GM21515 (cell line): ENCODE results near the gene KLF13.

Experiments
- ATAC-seq: cut with Tn5 transposase; IDR thresholded peaks from one replicate; pipeline ENCODE4 v1.9.1; 2021; ENCODE audit not compliant: unreplicated experiment

The KLF13 gene

GRCh38 chr15:31397851-31398661 lies 71.4 kb downstream of the KLF13 start:
- no peak for ATAC-seq

- ATAC-seq: no peak
Observed at GRCh38 chr15:31398677-31399301, 72.2 kb downstream of the KLF13 start.

DNA sequence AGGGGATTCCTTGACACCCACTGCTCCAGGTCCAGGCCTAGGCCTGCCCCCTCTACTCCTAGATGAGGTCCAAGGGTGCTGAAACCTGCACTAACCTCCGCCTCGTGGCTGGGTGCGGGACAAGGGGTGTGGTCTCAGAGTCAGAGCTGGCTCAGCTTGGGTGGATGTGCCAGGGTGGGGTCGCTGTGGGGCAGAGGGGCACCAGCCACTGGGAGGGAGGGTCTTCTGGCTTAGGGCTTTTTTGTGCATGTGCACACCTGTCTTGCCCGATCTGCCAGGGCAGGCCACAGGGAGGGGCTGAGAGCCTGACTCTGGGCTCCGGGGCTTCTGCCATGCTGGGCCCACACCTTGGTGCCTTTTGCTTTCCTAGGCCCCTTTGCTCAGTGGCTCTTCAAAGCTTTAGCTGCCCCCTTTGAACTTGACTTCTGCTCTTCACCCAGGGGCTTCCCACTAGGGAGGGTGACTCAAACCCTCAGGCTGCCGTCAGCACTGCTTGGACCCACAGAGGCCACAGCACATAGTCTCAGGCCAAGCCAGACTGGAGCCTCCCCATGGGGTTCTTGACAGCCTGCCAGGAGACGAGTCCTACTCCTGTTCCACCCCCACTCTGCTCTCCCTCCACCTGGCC lies 73.0 kb downstream of the KLF13 start:
- no peak for ATAC-seq

- ATAC-seq: no peak
Observed at GRCh38 chr15:31400222-31400927, 73.7 kb downstream of the KLF13 start.

DNA sequence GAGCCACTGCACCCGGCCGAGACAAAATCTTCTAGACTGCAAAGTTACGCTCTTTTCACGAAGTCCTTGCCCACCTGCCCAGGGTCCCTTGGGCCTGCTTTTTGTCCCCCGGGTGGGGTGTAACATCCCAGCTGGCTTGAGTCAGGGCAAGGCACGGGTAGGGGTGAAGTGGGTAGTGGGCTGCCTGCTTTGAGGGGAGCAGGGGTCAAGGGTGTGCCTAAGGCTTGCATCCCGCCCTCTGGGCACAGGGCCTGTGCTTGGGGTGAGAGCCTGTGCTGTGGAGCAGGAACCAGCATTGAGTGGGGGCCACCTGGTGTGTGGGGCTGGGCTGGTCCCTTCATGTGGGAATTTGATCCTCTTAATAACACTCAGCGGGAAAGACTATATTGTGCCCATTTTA lies 74.6 kb downstream of the KLF13 start:
- ATAC-seq: no peak

GRCh38 chr15:31402003-31402402 lies 75.4 kb downstream of the KLF13 start:
- ATAC-seq: no peak

DNA sequence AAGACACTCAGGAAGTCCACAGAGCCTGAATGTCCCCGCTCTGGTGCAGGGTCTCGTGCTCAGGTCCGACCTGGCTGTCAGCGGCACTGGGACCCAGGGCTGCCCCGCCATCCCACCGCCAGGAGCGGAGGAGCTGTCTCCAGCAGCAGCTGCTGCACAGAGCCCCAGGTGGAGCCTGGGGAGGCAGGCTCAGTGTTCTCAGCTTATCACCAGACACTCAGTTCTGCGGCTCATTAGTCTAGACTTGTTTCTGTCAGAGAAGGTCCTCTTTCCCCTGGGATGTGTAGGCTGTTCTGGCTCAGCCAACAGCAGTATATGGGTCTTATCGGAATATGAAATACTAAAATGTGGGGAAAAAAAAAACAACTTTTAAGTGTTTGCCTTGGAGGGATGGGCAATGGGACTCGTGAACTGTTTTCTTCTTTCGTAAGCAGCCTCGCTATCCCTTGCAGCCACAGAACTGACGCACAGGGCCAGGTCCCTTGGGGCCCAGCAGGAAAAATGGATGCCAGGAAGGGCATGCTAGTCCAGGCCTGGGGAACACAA lies 75.9 kb downstream of the KLF13 start:
- no peak for ATAC-seq

GRCh38 chr15:31403096-31403495 lies 76.5 kb downstream of the KLF13 start:
- no peak for ATAC-seq

GRCh38 chr15:31403606-31404005 lies 77.0 kb downstream of the KLF13 start:
- no peak for ATAC-seq

DNA sequence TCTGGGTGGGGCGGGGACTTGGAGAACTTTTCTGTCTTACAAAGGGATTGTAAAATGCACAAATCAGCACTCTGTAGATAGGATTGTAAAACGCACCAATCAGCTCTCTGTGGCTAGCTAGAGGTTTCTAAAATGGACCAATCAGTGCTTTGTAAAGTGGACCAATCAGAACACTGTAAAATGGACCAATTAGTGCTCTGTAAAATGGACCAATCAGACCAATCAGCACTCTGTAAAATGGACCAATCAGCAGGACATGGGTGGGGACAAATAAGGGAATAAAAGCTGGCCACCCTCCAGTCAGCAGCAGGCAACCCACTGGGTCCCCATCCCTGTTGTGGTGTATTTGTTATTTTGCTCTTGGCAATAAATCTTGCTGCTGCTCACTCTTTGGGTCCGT lies 77.7 kb downstream of the KLF13 start:
- no peak for ATAC-seq

DNA sequence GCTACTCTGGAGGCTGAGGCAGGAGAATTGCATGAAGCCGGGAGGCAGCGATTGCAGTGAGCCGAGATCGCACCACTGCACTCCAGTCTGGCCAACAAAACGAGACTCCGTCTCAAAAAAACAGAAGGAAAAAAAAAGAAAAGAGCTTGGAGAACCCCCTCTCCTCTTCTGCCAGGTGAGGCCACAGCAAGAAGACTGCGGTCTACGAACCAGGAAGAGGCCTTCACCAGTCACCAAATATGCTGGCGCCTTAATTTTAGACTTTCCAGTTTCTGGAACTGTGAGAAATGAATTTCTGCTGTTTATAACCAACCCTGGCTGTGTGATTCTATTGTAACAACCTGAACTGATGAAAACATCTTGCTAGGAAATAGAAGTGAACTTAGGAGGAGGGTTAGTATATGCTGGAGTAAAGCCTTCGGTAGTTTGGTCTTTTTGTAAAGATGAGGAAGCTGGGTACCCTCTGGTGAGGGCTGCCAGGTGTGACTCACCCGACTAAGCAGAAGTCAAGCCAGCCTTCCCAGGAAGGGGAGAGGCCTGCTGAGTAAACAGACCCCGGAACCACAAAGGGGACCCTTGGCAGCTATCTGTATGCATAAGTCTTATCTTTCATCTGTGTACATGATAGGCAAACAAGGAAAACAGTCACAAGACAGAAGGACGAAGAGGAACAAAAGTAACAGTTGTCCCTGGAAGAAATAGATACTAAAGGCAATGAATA lies 78.7 kb downstream of the KLF13 start:
- no peak for ATAC-seq

GRCh38 chr15:31407376-31407775 lies 80.7 kb downstream of the KLF13 start:
- no peak for ATAC-seq

DNA sequence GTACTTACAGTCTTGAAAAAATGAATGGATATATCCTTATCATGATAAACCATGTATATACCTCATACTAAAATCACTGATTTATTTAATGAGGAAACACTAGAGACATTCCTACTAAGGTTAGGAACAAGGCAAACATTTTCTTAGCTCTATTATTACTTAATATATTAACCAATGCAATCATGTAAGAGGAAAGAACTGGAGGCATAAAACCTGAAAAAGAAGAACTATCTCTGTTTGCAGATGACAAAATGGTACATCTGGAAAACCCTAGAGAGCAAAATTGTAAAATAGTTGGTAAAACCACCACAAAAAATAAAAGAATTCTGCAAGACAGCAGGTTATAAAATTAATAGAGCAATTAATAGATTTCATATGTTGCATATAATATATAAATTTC lies 81.2 kb downstream of the KLF13 start:
- no peak for ATAC-seq

GRCh38 chr15:31408724-31409123 lies 82.1 kb downstream of the KLF13 start:
- no peak for ATAC-seq

GRCh38 chr15:31409171-31409570 lies 82.5 kb downstream of the KLF13 start:
- ATAC-seq: no peak

- no peak for ATAC-seq
Observed at GRCh38 chr15:31412824-31413223, 86.2 kb downstream of the KLF13 start.

GRCh38 chr15:31415201-31415600 lies 88.6 kb downstream of the KLF13 start:
- no peak for ATAC-seq

GRCh38 chr15:31419820-31420219 lies 93.2 kb downstream of the KLF13 start:
- no peak for ATAC-seq

DNA sequence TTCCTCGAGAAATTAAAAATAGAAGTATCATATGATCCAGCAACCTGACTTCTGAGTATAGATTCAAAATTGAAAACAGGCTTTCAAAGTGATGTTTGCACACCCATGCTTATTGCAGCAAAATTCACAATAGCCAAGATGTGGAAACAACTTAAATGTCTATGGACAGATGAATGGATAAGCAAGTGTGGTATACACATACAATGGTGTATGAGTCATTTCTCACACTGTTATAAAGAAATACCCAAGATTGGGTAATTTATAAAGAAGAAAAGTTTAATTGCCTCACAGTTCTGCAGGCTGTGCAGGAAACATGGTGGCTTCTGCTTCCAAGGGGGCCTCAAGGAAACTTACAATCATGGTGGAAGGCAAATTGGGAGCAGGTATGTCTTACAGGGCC lies 100.8 kb downstream of the KLF13 start:
- no peak for ATAC-seq
